Measurements from ENCODE around the gene IQSEC2. TPM values are rescaled to one million over a fixed set of nuclear protein-coding genes. Genes with fewer than 3 reads are reported as not detected.

Gene IQSEC2
- total RNA-seq, 1 experiment from 2014 or later = 20.7 TPM

DNA sequence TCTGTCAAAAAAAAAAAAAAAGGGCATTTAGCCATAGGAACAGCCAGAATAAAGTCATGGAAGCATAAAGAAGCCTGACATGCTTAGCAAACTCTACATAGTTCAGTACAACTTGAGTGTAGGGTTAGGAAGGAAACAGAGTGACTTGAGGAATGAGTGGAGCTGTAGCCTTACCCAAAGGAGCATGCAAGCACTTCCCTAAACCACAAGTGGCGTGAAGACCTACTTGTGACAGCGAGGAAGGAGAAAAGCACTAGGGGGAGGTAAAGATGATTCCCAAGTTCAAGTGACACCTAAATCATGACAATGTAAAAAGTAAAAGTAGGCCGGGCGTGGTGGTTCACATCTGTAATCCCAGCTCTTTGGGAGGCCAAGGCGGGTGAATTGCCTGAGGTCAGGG lies 21.8 kb upstream of the IQSEC2 start:
- no TSS peak for BruUV-seq (replicated peaks)
- Histone ChIP-seq H3K9ac (ENCODE audit: low read length) (no peak overlapping the region), H3K4me2 (ENCODE audit: low read length) (no peak overlapping the region), H2AFZ (ENCODE audit: low read depth, low read length, poor library complexity, severe bottlenecking) (no peak overlapping the region), H3K4me3 (replicated peaks in 1 of 2; ENCODE audit: low read depth in 1 of 2, low read length in 2 of 2) (no peak overlapping the region), H3K79me2 (ENCODE audit: insufficient read depth, low read length) (no peaks in the 10 kb centered on the region), H3K9me3 (ENCODE audit: control insufficient read depth in 1 of 2, insufficient read depth in 1 of 2, low read depth in 1 of 2, low read length in 2 of 2) (no peaks in the 10 kb centered on the region), H3K36me3 (ENCODE audit: control insufficient read depth in 1 of 2, insufficient read depth in 2 of 2, low read length in 2 of 2) (no peaks in the 10 kb centered on the region), H3K27me3 (ENCODE audit: insufficient read depth, low read length) (no peaks in the 10 kb centered on the region), H3K4me1 (ENCODE audit: control insufficient read depth in 1 of 2, insufficient read depth in 2 of 2, low read length in 2 of 2) (peaks cover 0 to 3% of the 10 kb centered on the region in 2 experiments; a peak in 2 of 4 replicates), H3K27ac (ENCODE audit: low read depth, low read length) (no peak overlapping the region), H3K9me2 (ENCODE audit: insufficient read depth) (no peaks in the 10 kb centered on the region), H4K20me1 (ENCODE audit: insufficient read depth) (no peaks in the 10 kb centered on the region)
- DNase-seq (ENCODE audit: low read depth, low spot score) = no peak
- ChIA-PET RAD21 (ENCODE audit: low non-redundant PET in 1 of 2, low total read pairs in 2 of 2, uncharacterized antibody in 2 of 2, unreplicated experiment in 2 of 2) (no interaction called here), CTCF (no interaction called here), POLR2A (no interaction called here)
- TF ChIP-seq ZNF274 (IDR thresholded peaks at IDR 0.05; ENCODE audit: low read depth, low read length) (no peak), MAX (IDR thresholded peaks at IDR 0.05) (no peak), EZH2 (IDR thresholded peaks at IDR 0.05) (no peak), POLR2AphosphoS5 (IDR thresholded peaks at IDR 0.05; ENCODE audit: low read depth, low read length) (no peak), CEBPB (IDR thresholded peaks at IDR 0.05; ENCODE audit: low read depth) (no peak), SIN3A (IDR thresholded peaks at IDR 0.05; ENCODE audit: low read depth) (no peak), CBX3 (IDR thresholded peaks at IDR 0.05; ENCODE audit: low read depth) (no peak), POLR2A (IDR thresholded peaks at IDR 0.05; ENCODE audit: borderline replicate concordance, extremely low read depth, insufficient read depth, insufficient read length) (no peak), ATF3 (IDR thresholded peaks at IDR 0.05) (no peak), ZFX (IDR thresholded peaks at IDR 0.05) (no peak), EGR1 (IDR thresholded peaks at IDR 0.05; ENCODE audit: low read depth) (no peak), SRF (IDR thresholded peaks at IDR 0.05; ENCODE audit: low read depth) (no peak), RAD21 (IDR thresholded peaks at IDR 0.05; ENCODE audit: low read depth) (no peak), SP1 (IDR thresholded peaks at IDR 0.05; ENCODE audit: low read depth) (no peak)
- no peak for ATAC-seq
- intact Hi-C loops (cut with micrococcal nuclease) = no loop called here

- Histone ChIP-seq H3K9ac (ENCODE audit: low read length) (no peak overlapping the region), H3K79me2 (ENCODE audit: insufficient read depth, low read length) (no peaks in the 10 kb centered on the region), H4K20me1 (ENCODE audit: insufficient read depth) (no peaks in the 10 kb centered on the region), H3K27ac (ENCODE audit: low read depth, low read length) (no peak overlapping the region), H2AFZ (ENCODE audit: low read depth, low read length, poor library complexity, severe bottlenecking) (no peak overlapping the region), H3K9me3 (ENCODE audit: control insufficient read depth in 1 of 2, insufficient read depth in 1 of 2, low read depth in 1 of 2, low read length in 2 of 2) (no peaks in the 10 kb centered on the region), H3K9me2 (ENCODE audit: insufficient read depth) (no peaks in the 10 kb centered on the region), H3K36me3 (ENCODE audit: control insufficient read depth in 1 of 2, insufficient read depth in 2 of 2, low read length in 2 of 2) (no peaks in the 10 kb centered on the region), H3K4me1 (ENCODE audit: control insufficient read depth in 1 of 2, insufficient read depth in 2 of 2, low read length in 2 of 2) (no peaks in the 10 kb centered on the region), H3K27me3 (ENCODE audit: insufficient read depth, low read length) (no peaks in the 10 kb centered on the region), H3K4me2 (ENCODE audit: low read length) (no peak overlapping the region), H3K4me3 (replicated peaks in 1 of 2; ENCODE audit: low read depth in 1 of 2, low read length in 2 of 2) (no peak overlapping the region)
- intact Hi-C loops (cut with micrococcal nuclease) = no loop called here
- ATAC-seq = no peak
- RAD21 ChIA-PET (ENCODE audit: low non-redundant PET in 1 of 2, low total read pairs in 2 of 2, uncharacterized antibody in 2 of 2, unreplicated experiment in 2 of 2) = no interaction called here
- POLR2A ChIA-PET = no interaction called here
- no peak for TF ChIP-seq SRF (IDR thresholded peaks at IDR 0.05; ENCODE audit: low read depth)
- no peak for TF ChIP-seq JUND (IDR thresholded peaks at IDR 0.05)
- no peak for TF ChIP-seq ELF1 (IDR thresholded peaks at IDR 0.05; ENCODE audit: borderline replicate concordance, low read depth)
- TF ChIP-seq FOSL1 (IDR thresholded peaks at IDR 0.05; ENCODE audit: low read depth) = no peak
- no peak for TF ChIP-seq TCF7L2 (IDR thresholded peaks at IDR 0.05; ENCODE audit: borderline replicate concordance, extremely low read depth, insufficient read depth, insufficient read length)
- no peak for TF ChIP-seq EGR1 (IDR thresholded peaks at IDR 0.05; ENCODE audit: low read depth)
- TF ChIP-seq ATF3 (IDR thresholded peaks at IDR 0.05) = no peak
- TF ChIP-seq ZFX (IDR thresholded peaks at IDR 0.05) = no peak
- TF ChIP-seq EZH2phosphoT487 (IDR thresholded peaks at IDR 0.05; ENCODE audit: borderline replicate concordance) = no peak
- TF ChIP-seq MAX (IDR thresholded peaks at IDR 0.05) = no peak
- TF ChIP-seq RAD21 (IDR thresholded peaks at IDR 0.05; ENCODE audit: low read depth) = no peak
- TF ChIP-seq SIN3A (IDR thresholded peaks at IDR 0.05; ENCODE audit: low read depth) = no peak
- no peak for TF ChIP-seq SP1 (IDR thresholded peaks at IDR 0.05; ENCODE audit: low read depth)
- DNase-seq (ENCODE audit: low read depth, low spot score) = no peak
- BruUV-seq (replicated peaks) = no TSS peak
- CTCF ChIA-PET = no interaction called here
Observed at GRCh38 chrX:53300157-53300556, 18.8 kb upstream of the IQSEC2 start.

All from HCT116 (cell line).